GM13976 (cell line): Measurements from ENCODE around the gene BLOC1S6.

Source experiments
- DNase-seq: peaks from one replicate; pipeline ENCODE4 v3.0.0; 2012; ENCODE audit warnings: low spot score
- in situ Hi-C: fragments of 300-500 bp; cut with MboI; formaldehyde crosslinking; loops from one replicate; pipeline ENCODE4 v1.12.0; 2022; ENCODE audit warnings: low sequenced_read_pairs, mixed read lengths, inconsistent platforms; ENCODE audit not compliant: unreplicated experiment
- TF ChIP-seq, protein P1 (sequence below): IDR thresholded peaks from 2 replicates; pipeline ENCODE4 v1.5.1; 2012; ENCODE audit warnings: borderline replicate concordance, mild to moderate bottlenecking; ENCODE audit not compliant: insufficient read depth; ENCODE audit errors: extremely low read depth, missing control alignments, control extremely low read depth

BLOC1S6 gene

DNA sequence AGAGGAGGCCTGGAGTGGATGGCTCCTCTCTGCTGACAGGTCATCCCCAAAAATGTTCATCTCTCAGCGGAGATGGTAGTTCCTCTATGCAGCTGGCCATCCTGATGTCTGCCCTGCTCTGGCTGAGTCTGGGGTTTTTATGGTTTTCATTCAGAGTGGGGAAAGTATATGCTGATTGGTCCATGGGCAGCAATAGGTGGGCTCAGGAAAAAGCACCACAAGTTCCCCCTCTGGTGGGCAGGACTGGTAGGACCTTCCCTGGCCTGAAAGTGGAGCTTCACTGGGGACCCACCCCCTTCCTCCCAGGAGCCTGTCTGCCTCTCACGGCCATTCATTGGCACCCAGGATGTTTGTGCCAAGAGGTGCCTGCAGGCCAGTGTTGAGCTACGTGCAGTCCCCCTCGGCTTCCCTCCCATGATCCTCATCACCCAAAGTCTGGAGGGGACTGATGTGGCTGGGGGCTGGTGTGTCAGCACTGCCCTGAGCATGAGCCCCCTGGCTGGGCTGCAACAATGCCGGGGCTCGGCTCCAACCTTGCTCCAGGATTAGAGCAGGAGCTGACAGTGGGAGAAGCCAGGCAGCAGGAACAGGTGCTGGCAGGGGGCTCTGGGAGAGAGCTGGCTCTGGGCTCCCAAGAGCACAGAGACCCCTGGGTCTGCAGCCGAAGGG, 13.1 kb upstream of the BLOC1S6 start:
- TF ChIP-seq, protein P1, sequence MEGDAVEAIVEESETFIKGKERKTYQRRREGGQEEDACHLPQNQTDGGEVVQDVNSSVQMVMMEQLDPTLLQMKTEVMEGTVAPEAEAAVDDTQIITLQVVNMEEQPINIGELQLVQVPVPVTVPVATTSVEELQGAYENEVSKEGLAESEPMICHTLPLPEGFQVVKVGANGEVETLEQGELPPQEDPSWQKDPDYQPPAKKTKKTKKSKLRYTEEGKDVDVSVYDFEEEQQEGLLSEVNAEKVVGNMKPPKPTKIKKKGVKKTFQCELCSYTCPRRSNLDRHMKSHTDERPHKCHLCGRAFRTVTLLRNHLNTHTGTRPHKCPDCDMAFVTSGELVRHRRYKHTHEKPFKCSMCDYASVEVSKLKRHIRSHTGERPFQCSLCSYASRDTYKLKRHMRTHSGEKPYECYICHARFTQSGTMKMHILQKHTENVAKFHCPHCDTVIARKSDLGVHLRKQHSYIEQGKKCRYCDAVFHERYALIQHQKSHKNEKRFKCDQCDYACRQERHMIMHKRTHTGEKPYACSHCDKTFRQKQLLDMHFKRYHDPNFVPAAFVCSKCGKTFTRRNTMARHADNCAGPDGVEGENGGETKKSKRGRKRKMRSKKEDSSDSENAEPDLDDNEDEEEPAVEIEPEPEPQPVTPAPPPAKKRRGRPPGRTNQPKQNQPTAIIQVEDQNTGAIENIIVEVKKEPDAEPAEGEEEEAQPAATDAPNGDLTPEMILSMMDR, result no peak
- in situ Hi-C loops, result no loop called here
- DNase-seq, result no peak

DNA sequence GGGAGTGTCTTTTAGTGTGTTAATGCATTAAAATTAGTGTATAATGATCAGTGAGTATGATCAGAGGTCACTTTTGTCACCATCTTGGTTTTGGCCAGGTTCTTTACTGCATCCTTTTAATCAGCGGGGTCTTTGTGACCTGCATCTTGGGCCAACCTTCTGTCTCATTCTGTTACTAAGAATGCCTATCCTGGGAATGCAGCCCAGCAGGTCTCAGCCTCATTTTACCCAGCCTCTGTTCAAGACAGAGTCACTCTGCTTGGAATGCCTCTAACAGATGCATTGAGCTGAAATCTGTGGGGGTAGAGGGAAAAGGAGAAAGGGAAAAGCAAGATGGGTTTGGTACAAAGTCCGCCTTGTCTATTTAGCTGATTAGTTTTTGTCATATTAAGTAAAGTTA, 5.3 kb upstream of the BLOC1S6 start:
- DNase-seq, result no peak
- TF ChIP-seq, protein P1, result no peak
- in situ Hi-C loops, result no loop called here

DNA sequence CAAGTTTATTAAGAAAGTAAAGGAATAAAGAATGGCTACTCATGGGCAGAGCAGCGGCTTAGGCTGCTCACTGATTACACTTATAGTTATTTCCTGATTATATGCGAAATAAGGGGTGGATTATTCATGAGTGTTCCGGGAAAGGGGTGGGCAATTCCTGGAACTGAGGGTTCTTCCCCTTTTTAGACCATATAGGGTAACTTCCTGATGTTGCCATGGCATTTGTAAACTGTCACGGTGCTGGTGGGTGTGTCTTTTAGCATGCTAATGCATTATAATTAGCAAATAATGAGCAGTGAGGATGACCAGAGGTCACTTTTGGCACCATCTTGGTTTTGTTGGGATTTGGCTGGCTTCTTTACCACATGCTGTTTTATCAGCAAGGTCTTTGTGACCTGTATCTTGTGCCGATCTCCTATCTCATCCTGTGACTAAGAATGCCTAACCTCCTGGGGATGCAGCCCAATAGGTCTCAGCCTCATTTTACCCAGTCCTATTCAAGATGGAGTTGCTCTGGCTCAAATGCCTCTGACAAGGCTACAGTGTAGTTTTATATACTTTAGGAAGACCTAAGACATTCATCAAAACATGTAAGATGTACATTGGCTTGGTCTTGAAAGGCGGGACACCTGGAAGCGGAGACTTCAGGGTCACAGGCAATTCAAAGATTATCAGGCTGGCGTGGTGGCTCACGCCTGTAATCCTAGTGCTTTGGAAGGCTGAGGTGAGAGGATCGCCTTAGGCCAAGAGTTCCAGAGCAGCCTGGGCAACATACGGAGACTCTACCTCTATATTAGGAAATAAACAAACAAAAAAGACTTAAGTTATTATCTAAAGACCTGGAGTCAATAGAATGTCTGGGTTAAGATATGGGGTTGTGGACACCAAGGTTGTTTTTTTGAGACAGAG, 3.2 kb upstream of the BLOC1S6 start:
- no peak for DNase-seq
- in situ Hi-C loops, result no loop called here
- TF ChIP-seq, protein P1, result no peak

DNA sequence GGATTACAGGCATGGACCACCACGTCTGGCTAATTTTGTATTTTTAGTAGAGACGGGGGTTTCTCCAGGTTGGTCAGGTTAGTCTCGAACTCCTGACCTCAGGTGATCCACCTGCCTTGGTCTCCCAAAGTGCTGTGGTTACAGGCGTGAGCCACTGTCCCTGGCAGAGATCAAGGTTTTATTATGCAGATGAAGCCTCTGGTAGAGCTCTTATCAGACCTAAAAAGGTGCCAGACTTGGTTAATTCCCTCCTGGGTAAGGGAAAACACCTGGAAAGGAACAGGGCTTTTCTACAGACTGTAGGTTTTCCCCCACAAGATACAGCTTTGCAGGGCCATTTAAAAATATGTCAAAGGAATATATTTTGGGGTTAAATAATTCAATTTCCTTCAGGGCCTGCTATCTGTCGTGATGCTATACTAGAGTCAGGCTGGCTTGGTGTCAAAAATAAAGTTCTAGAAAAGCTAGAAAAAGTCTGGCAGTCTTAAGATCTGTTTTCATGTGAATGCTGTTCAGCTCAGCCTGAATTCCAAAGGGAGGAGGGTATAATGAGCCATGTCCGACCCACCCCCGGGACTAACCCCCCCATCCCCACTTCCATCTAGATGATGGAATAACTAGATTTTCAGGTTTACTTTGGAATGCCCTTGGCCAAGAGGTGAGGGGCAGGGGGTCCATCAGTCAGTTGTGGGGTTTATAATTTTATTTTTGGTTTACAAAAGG, 1.9 kb upstream of the BLOC1S6 start:
- DNase-seq, result no peak
- TF ChIP-seq, protein P1, result no peak
- in situ Hi-C loops, result no loop called here

DNA sequence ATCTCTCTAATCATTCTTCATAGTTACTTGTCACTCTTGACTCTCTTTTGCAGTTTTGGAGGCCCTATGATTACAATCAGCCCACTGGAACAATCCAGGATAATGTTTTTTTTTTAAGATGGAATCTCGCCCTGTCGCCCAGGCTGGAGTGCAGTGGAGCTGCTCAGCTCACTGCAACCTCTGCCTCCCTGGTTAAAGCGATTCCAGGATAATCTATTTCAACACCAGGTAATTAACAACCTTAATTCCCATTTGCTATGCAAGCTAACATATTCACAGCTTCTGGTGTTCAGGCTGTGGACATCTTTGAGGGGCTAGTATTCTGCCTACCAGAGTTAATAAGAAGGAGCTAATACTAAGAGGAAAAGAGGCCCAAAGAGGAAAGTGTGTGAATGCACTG, 1.1 kb upstream of the BLOC1S6 start:
- DNase-seq, result no peak
- TF ChIP-seq, protein P1, result no peak
- in situ Hi-C loops, result no loop called here

DNA sequence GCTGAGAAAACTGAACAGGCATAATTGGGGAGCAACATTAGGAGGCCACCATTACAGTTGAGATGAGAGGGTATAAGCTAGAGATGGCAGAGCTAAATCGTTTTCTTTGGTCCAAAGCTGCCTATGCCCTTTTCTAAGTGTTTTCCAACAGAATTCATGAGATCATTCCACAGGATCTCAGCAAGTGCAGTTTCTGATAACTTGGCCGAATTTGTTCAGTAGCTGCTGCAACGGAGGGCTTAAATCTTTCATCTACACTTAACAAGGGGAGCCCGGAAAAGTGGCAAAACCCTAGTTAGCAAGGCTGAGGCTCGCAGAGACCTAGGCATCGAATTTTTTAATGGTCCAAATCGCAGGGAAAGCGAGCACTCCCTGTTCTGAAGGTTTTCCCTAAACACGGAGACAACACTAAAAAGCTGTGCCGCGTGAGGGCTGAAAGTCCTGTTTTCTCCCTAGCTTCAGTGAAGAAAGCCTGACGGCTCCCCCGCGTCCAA, 531 bp upstream of the BLOC1S6 start:
- in situ Hi-C loops, result no loop called here
- TF ChIP-seq, protein P1, result no peak
- DNase-seq, result no peak
